CMK (cell line): ENCODE results near the gene PPEF1.

Experiments
- DNase-seq: peaks from one replicate; pipeline ENCODE4 v3.0.0-alpha.2; 2010; ENCODE audit warnings: low read depth

PPEF1 gene, protein sequence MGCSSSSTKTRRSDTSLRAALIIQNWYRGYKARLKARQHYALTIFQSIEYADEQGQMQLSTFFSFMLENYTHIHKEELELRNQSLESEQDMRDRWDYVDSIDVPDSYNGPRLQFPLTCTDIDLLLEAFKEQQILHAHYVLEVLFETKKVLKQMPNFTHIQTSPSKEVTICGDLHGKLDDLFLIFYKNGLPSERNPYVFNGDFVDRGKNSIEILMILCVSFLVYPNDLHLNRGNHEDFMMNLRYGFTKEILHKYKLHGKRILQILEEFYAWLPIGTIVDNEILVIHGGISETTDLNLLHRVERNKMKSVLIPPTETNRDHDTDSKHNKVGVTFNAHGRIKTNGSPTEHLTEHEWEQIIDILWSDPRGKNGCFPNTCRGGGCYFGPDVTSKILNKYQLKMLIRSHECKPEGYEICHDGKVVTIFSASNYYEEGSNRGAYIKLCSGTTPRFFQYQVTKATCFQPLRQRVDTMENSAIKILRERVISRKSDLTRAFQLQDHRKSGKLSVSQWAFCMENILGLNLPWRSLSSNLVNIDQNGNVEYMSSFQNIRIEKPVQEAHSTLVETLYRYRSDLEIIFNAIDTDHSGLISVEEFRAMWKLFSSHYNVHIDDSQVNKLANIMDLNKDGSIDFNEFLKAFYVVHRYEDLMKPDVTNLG

DNA sequence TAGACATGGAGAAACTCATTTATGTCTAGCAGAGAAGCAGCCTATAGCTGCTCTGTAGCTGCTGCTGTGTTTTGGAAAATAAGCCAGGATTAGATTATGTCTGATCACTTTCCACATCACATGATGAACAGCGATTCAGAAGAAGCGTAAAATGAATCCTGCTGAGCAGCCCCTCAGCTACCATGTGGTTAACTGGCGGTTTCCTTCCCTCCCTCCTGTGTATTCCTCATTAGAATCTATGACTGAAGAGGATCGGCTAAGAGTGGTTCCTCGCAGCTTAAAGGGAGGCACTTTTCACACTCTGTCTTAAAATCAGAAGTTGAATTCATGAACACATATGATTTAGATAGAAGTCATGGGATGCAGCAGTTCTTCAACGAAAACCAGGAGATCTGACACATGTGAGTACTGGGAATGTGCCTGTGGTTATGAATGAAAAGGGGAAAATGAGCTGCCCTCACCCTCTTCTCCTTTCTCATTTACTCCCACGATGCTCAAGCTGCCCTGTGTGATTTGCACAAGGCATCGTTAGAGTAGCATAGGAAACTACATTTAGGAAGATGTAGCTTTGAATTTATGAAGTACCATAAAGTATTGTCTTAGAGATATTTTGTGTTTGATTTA is at the start of gene PPEF1:
Gene PPEF1 (plus strand): TSS at position 220 of the 624 bp plus-strand sequence. CDS start 136 bp downstream, at position 356.
- no peak for DNase-seq

- no peak for DNase-seq
These were observed 46.2 kb upstream of the PPEF1 start for GRCh38 chrX:18661273-18661672.

DNA sequence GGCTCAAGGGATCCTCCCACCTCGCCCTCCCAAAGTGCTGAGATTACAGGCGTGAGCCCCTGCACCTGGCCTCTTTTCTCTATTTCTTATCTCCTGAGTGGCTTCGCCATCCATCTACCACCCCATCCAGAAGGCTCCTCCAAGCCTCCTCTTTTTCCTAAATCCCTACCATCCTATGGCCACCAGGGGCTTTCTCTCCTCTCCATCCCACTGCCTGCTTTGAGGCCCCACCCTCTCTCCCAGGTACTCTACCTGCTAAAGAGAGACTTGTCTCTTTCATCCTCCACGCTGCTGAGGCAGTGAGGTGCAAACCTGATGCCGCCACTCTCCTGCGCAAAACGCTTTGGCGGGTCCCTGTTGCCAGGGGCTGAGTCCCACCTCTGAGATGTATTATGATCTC is 42.5 kb upstream of the PPEF1 start:
- DNase-seq: no peak

GRCh38 chrX:18666614-18667013 is 40.8 kb upstream of the PPEF1 start:
- DNase-seq: no peak

DNA sequence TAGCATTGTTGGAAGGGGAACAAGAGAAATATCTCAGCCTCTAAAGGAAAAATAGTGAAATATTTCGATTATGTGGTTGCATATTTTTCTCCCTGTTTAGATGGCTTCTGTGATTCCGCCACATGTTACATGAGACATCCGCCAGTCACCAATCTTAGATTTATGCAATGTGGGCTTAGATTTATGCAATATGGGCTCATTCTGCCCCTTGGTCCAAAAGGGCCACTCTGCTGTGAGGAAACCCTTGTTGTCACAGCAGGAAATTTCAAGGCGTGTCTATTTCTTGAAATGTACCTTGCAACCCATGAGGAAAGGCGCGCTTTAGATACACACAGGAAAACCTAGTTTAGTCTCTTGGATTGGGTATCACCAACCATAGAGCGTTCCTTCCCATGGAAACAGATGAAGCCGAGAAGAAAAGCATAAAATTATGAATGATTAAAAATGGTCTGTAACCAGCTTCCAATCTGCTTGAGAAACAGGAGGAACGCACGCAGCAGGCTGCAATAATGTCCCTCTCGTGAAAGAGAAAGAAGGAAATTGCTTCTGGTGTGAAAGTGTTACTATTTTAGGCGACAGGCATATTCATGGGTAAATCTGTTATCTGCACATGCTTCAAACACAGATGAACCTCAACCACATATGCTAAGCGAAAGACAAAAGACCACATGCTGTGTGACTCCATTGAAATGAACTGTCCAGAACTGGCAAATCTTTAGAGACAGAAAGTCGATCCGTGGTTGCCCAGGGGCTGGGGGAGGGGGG is 39.2 kb upstream of the PPEF1 start:
- no peak for DNase-seq

GRCh38 chrX:18672008-18672407 is 35.4 kb upstream of the PPEF1 start, which contains the start of gene RS1:
TSS of gene RS1 (minus strand) at chrX:18672108. CDS start at chrX:18672068, 40 bp downstream.
- no peak for DNase-seq

DNA sequence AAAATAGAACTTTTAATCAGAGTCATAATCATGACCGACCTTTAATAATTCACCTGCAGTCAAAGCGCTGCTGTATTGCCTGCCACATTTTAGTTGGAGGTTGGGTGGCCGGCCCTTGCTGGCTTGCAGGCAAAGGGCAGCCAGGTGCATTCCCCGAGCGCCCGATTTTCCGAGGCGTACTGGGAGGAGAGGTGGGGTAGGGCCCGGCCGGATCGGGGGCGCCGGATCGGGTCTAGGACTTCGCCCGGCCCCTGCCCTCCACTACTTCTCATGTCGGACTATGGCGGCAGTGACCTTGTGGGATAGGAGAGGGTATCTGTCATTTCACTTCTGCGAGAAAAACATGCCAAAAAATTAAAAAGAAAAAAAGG is 33.0 kb upstream of the PPEF1 start:
- DNase-seq: no peak

GRCh38 chrX:18674788-18675735 is 32.4 kb upstream of the PPEF1 start:
- no peak for DNase-seq

- no peak for DNase-seq
These were observed 31.4 kb upstream of the PPEF1 start for GRCh38 chrX:18676050-18676449.

GRCh38 chrX:18676470-18676869 is 31.0 kb upstream of the PPEF1 start:
- DNase-seq: no peak

DNA sequence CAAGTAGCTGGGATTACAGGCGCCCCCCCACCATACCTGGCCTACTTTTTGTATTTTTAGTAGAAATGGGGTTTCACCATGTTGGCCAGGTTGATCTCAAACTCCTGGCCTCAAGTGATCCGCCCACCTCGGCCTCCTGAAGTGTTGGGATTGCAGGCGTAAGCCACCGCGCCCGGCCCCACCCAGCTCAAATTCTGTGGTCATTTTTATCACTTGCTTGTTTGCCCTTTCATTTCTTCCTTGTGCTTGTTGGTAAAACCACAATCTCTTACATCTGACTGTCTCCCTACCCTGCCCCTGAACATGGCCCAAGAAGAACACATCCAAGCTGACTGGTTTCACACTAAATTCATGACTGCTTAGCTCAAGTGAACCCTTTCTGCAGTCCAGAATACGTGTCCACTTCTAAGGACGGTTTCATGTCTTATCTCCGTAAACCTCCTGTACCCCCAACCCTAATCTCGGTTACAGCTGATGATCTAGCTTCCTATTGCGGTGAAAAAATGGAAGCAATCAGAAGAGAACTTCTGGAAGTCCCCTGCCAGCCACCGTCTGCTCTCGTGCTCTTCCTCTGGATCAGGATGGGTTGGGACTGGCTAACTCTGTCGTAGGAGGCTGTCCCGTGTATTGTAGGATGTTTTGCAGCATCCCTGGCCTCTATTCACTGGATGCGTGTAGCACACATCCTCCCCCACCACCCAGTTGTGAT is 30.1 kb upstream of the PPEF1 start:
- DNase-seq: peak; percentile 51

GRCh38 chrX:18681996-18682395 is 25.4 kb upstream of the PPEF1 start:
- DNase-seq: no peak

- DNase-seq: no peak
These were observed 24.5 kb upstream of the PPEF1 start for GRCh38 chrX:18682979-18683387.

DNA sequence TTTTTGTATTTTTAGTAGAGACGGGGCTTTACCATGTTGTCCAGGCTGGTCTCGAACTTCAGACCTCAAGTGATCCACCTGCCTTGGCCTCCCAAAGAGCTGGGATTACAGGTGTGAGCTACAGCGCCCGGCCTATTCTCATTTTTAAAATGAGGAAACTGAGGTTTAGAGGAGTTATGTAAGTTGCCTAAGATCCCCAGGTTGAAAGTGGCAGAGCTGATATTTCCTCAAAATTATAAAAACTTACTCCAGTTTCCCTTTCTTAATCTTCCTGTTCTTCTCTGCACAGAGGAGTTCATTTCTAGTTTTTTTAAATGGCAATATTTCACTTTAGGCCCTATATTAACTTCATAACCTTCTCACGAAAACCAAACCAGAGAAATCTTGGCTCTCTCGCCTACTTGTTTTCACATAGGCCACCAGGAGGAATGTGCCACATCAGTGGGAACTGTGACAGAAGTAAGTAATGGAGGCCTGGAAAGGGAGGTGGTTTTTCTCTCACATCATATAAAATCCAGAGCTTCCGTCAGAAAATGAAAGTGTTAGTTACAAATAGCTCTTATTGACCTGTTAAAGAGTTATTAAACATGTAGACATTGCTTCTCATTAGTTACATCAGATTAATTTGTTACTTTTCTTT is 19.5 kb upstream of the PPEF1 start:
- DNase-seq: no peak

DNA sequence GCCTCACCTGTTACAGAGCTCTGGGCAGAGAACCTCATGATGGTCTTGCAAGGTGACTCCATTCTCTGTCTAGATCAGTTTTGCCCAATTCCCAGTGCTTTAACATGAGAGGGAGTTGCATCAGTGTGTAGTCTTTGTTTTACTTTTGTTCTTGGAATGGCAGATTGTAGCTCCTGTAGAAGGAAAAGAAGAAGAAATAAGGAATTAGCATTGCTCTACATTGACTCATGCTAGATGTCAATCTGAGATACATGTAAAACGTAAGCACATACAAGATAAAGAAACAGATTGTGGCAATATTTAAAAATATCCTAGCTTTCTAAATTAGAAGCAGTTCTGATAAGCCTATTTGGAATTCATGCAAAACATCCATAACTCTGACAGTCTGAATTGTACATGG is 16.0 kb upstream of the PPEF1 start:
- DNase-seq: no peak

- no peak for DNase-seq
These were observed 14.9 kb upstream of the PPEF1 start for GRCh38 chrX:18692541-18692940.

GRCh38 chrX:18696653-18697052 is 10.8 kb upstream of the PPEF1 start:
- DNase-seq: no peak

DNA sequence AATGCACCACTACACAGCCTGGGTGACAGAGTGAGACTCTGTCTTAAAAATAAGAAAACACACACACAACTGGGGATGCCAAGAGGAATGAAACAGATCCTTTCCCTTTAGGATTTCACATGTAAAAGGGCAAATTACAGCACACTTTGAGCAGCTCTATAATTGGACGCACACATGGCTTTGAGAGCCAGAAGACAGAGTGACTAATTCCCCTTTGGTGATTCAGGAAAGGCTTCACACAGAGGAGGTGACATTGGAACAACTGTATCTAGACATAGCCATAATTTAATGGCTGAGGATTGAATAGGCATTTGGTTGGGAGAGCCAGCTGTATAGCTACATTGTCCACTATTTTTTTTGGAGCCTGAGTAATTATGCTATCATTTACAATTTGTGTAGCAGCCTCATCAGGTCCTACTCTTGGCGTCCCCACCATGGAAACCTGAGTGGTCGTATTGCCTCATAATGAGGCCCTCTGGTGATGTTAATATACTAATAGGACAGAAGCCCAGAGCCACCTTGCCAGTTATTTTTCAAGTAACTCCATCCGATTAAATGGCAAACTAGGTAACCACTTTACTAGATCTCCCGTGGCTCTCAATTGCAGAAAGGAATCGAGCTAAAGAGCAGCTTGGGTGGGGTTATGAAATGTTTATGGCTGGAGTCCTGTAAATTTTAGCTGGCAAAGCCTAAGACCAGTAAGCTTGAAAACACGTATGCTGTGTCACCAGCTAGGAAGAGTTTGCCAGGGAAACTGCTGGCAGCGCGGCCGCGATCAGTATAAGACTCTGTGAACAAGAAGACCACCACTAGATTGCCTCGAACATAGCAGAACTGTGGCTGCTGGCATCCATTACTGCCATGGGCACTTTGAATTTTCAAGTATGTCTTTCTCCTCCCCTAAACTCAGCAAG is 8.5 kb upstream of the PPEF1 start:
- DNase-seq: no peak
